C4-2B (cell line): Measurements from ENCODE around the gene CTNNA2.

Experiments
- CTCF ChIP-seq: fragments of 450-650 bp; conservative IDR thresholded peaks from 2 replicates; pipeline ENCODE4 v1.5.1; 2017; ENCODE audit warnings: mild to moderate bottlenecking
- ZFX ChIP-seq: fragments of 450-650 bp; IDR thresholded peaks from 2 replicates; pipeline ENCODE4 v1.6.1; 2017

DNA sequence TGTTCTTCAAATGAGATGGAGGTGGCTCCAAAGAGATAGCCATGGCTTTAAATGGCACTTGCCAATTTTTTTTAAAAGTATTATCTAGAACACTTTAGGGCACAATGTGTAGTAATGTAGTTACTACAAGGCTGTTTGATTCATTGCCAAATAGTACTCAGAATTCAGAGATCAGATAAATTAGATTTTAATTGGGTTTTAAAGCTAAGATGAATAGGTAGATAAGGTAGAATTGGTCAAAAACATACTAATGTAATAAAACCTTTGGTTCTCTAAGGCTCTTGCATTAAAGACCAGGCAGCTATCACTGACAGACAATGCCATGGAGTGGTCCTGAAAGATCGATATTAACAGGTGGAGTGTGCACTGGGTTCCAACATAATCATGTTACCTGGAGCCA, 425.8 kb downstream of the CTNNA2 start:
- TF ChIP-seq CTCF: no peak
- no peak for TF ChIP-seq ZFX
